SK-N-SH treated with all-trans-retinoic acid at 6 μM for 48 hours (cell line): ENCODE data around the gene CASZ1.

Experiments
- ATAC-seq: fragments of 200-7000 bp; cut with Tn5 transposase; 3 replicates; pipeline ENCODE4 v1.9.1; 2020; ENCODE audit warnings: mild to moderate bottlenecking, moderate library complexity
- BACH2 ChIP-seq: fragments of 250-450 bp; sonication (Bioruptor Pico); IDR thresholded peaks from 2 replicates; pipeline ENCODE4 v1.9.0; 2021; ENCODE audit warnings: mild to moderate bottlenecking, borderline replicate concordance
- CREB5 ChIP-seq: fragments of 250-450 bp; sonication (Bioruptor Pico); IDR thresholded peaks from 2 replicates; pipeline ENCODE4 v1.5.1; 2020; ENCODE audit warnings: low read depth, mild to moderate bottlenecking, moderate library complexity
- CSDC2 ChIP-seq: fragments of 250-450 bp; sonication (Bioruptor Pico); IDR thresholded peaks from 2 replicates; pipeline ENCODE4 v1.5.0; 2020; ENCODE audit warnings: mild to moderate bottlenecking, moderate library complexity
- CSRNP3 ChIP-seq: fragments of 250-450 bp; sonication (Bioruptor Pico); IDR thresholded peaks from 2 replicates; pipeline ENCODE4 v1.5.1; 2021; ENCODE audit warnings: mild to moderate bottlenecking, moderate library complexity
- GLIS3 ChIP-seq: fragments of 250-450 bp; sonication (Bioruptor Pico); IDR thresholded peaks from 2 replicates; pipeline ENCODE4 v1.5.0; 2020; ENCODE audit warnings: mild to moderate bottlenecking, moderate library complexity
- PATZ1 ChIP-seq: fragments of 250-450 bp; sonication (Bioruptor Pico); IDR thresholded peaks from 2 replicates; pipeline ENCODE4 v1.8.0; 2020; ENCODE audit warnings: mild to moderate bottlenecking, moderate library complexity, borderline replicate concordance
- POU6F1 ChIP-seq: fragments of 250-450 bp; sonication (Bioruptor Pico); IDR thresholded peaks from 2 replicates; pipeline ENCODE4 v1.8.0; 2021; ENCODE audit warnings: low read depth, mild to moderate bottlenecking, moderate library complexity, borderline replicate concordance
- RARB ChIP-seq: fragments of 250-450 bp; sonication (Bioruptor Pico); IDR thresholded peaks from 2 replicates; pipeline ENCODE4 v1.8.0; 2021; ENCODE audit warnings: mild to moderate bottlenecking, moderate library complexity
- SNAI2 ChIP-seq: fragments of 250-450 bp; sonication (Bioruptor Pico); IDR thresholded peaks from 2 replicates; pipeline ENCODE4 v1.5.0; 2020; ENCODE audit warnings: mild to moderate bottlenecking, moderate library complexity
- TCF4 ChIP-seq: fragments of 250-450 bp; sonication (Bioruptor Pico); IDR thresholded peaks from 2 replicates; pipeline ENCODE4 v1.8.0; 2021; ENCODE audit warnings: mild to moderate bottlenecking, moderate library complexity, borderline replicate concordance
- TOX ChIP-seq: fragments of 250-450 bp; sonication (Bioruptor Pico); IDR thresholded peaks from 2 replicates; pipeline ENCODE4 v1.8.0; 2021; ENCODE audit warnings: mild to moderate bottlenecking, moderate library complexity, borderline replicate concordance
- TSHZ2 ChIP-seq: fragments of 250-450 bp; sonication (Bioruptor Pico); IDR thresholded peaks from 2 replicates; pipeline ENCODE4 v1.5.0; 2020; ENCODE audit warnings: mild to moderate bottlenecking, moderate library complexity
- ZC3H10 ChIP-seq: fragments of 250-450 bp; sonication (Bioruptor Pico); IDR thresholded peaks from 2 replicates; pipeline ENCODE4 v1.5.1; 2021; ENCODE audit warnings: mild to moderate bottlenecking, moderate library complexity
- ZFP3 ChIP-seq: fragments of 250-450 bp; sonication (Bioruptor Pico); IDR thresholded peaks from 2 replicates; pipeline ENCODE4 v1.5.0; 2020; ENCODE audit warnings: mild to moderate bottlenecking, moderate library complexity
- ZFP30 ChIP-seq: fragments of 450-650 bp; formaldehyde crosslinking; IDR thresholded peaks from 2 replicates; pipeline ENCODE4 v1.5.0; 2022; ENCODE audit warnings: mild to moderate bottlenecking, moderate library complexity
- ZNF565 ChIP-seq: fragments of 450-650 bp; formaldehyde crosslinking; conservative IDR thresholded peaks from 2 replicates; pipeline ENCODE4 v1.5.0; 2020; ENCODE audit warnings: low read depth, mild to moderate bottlenecking, moderate library complexity
- ZNF70 ChIP-seq: fragments of 450-650 bp; formaldehyde crosslinking; IDR thresholded peaks from 2 replicates; pipeline ENCODE4 v1.5.0; 2020; ENCODE audit warnings: mild to moderate bottlenecking, moderate library complexity

Gene CASZ1

GRCh38 chr1:10664251-10664650 is 132.2 kb downstream of the CASZ1 start:
- ATAC-seq: no peak
- TF ChIP-seq CSDC2 (CRISPR knock-in tag) (no peak), RARB (no peak), ZNF70 (no peak), TOX (CRISPR knock-in tag) (no peak), TSHZ2 (CRISPR knock-in tag) (no peak), POU6F1 (CRISPR knock-in tag) (no peak), ZC3H10 (CRISPR knock-in tag) (no peak)
- TF ChIP-seq, all 23 proteins: peak for 0

- no peak for TF ChIP-seq ZNF565 (CRISPR knock-in tag)
- peak; percentile 86 for ATAC-seq
These were observed 132.8 kb downstream of the CASZ1 start for GRCh38 chr1:10663678-10664035.

- TF ChIP-seq ZC3H10 (CRISPR knock-in tag): no peak
- no peak for TF ChIP-seq ZFP3
- no peak for TF ChIP-seq CSRNP3 (CRISPR knock-in tag)
- TF ChIP-seq ZFP30: no peak
- TF ChIP-seq POU6F1 (CRISPR knock-in tag): no peak
- TF ChIP-seq BACH2 (CRISPR knock-in tag): no peak
- no peak for TF ChIP-seq TSHZ2 (CRISPR knock-in tag)
- TF ChIP-seq GLIS3: no peak
- no peak for TF ChIP-seq RARB
- TF ChIP-seq TCF4 (CRISPR knock-in tag): no peak
- TF ChIP-seq PATZ1 (CRISPR knock-in tag): no peak
- TF ChIP-seq ZNF565 (CRISPR knock-in tag): no peak
- TF ChIP-seq CSDC2 (CRISPR knock-in tag): no peak
- TF ChIP-seq SNAI2 (CRISPR knock-in tag): no peak
- no peak for TF ChIP-seq CREB5
- no peak for TF ChIP-seq TOX (CRISPR knock-in tag)
- TF ChIP-seq, all 23 proteins: peak for 0
- ATAC-seq: no peak
These were observed 133.4 kb downstream of the CASZ1 start for GRCh38 chr1:10662824-10663677.
